Sciatic nerve (tissue), 2 donors: ENCODE results near the gene ZNF777. TPM values are rescaled to one million over a fixed set of nuclear protein-coding genes. Genes with fewer than 3 reads are reported as not detected.
"Not testable (repeated sequence)": the region's sequence is repeated elsewhere in the genome, so short reads cannot be mapped to it uniquely, and the experiment has no call there.

Experiments
- ATAC-seq: fragments of 200-7000 bp; cut with Tn5 transposase; one replicate; pipeline ENCODE4 v1.9.1; 2020; ENCODE audit warnings: mild to moderate bottlenecking, moderate library complexity
- DNase-seq: peaks from one replicate; pipeline ENCODE4 v3.0.0-alpha.2; 2020; ENCODE audit warnings: low spot score
- intact Hi-C: fragments of 100-400 bp; cut with DNase I; formaldehyde crosslinking; loops from one replicate; pipeline ENCODE4 v1.14.2; 2022
- total RNA-seq: library from RNA; stranded (reverse); fragmentation: NEBNext Ultra II Directional; extraction: Animal tissue kit (Norgen Biotek cat#: 25700); gene quantifications from one replicate; pipeline ENCODE4 v1.2.1, GENCODE V29; 2021
- donor health status: DM: no; HTN: no; CAD: no.
- donor health status: DM: no; HTN: no; CAD: no.

The ZNF777 gene
- total RNA-seq, 1 donor from 2014 or later: 10.3 TPM

GRCh38 chr7:149456506-149457421 is 4.1 kb downstream of the ZNF777 start:
- no peak for DNase-seq

GRCh38 chr7:149455175-149455950 is 5.5 kb downstream of the ZNF777 start:
- DNase-seq (no peak), ATAC-seq (no peak)
- intact Hi-C loops: no loop called here

More at GRCh38 chr7:149456506-149457421, 4.1 kb downstream of the ZNF777 start:
- no peak for ATAC-seq
- intact Hi-C loops: no loop called here

DNA sequence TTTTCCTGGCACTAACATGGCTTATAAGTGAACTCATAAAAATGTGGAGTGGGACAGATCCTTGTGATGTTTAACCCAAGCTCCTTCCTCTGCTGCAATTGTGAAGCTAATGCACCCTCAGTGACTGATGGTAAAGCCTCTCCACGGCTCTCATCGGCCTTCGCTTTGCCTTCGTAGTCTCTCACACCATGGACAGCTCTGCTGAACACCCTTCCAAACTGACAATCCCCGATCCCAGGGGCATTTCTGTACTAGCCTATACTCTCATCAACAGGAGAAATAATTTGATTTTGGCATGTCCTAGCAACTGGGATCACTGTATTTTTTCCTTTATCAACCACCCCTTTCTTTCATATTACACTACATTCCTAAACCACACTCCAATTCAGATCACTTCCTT is 6.1 kb downstream of the ZNF777 start:
- intact Hi-C loops: no loop called here
- no peak for ATAC-seq
- no peak for DNase-seq

GRCh38 chr7:149454006-149454405 is 6.9 kb downstream of the ZNF777 start:
- DNase-seq (no peak), ATAC-seq (no peak)
- intact Hi-C loops: no loop called here

DNA sequence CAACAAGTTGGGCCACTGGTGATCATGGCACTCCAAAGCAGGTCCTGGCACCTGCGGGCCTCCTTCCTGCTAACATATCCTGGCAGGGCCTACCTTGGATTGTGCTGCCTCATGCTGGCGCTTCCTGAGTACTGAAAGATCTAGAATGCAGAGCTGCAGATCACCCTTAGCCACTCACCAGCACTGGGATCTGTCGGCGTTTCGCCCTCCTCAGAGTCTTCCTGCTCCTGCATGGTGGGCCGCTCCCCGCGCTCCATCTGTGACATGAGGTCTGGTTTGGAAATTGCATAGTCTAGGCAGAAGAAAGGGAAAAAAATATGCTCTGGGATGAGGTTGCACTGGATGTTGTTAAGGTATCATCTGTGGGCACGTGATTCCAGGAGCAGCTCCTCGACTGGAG is 10.0 kb downstream of the ZNF777 start:
- DNase-seq (no peak), ATAC-seq (no peak)
- intact Hi-C loops: no loop called here

DNA sequence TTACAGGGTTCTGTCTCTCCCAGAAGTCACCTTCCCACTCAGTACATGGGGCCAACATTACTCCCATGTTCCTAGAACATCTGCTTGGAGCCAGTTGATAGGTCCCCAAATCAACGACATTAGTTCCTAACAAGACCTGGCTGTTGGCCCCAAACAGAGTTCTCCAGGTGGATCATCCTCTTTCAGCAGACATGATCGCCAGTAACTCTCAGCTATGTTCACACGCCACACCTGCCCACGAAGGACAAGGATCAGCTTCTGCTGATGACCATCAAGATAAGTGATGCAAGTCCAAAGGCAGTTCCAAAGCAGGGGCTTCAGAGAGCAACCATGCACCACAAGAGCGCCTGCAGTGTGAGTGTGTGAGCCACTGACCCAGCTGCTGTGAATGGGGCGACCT is 11.0 kb downstream of the ZNF777 start:
- DNase-seq: no peak
- intact Hi-C loops: no loop called here
- no peak for ATAC-seq

DNA sequence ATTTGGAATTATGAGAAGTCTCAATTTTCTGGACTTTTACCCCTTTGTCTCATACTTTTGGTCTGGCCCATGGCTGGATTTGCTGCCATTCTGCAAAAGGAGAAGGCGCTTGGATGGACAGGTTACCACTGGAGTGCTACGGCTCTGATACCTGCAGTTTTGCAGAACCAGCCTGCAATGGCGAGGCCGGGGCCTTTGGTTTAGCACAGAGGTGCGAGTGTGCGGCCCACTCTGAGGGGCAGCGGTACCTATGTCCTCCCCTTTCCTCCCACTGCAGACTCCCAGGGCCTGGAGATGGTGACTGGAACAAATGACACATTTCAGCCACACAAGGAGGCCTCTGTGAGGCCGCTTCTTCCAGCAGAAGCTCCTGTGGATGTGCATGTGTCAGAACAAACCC is 11.9 kb downstream of the ZNF777 start:
- intact Hi-C loops: no loop called here
- no peak for DNase-seq
- ATAC-seq: no peak

- ATAC-seq, DNase-seq, intact Hi-C loops: not testable (repeated sequence)
Observed at GRCh38 chr7:149446026-149446425, 14.8 kb downstream of the ZNF777 start.

DNA sequence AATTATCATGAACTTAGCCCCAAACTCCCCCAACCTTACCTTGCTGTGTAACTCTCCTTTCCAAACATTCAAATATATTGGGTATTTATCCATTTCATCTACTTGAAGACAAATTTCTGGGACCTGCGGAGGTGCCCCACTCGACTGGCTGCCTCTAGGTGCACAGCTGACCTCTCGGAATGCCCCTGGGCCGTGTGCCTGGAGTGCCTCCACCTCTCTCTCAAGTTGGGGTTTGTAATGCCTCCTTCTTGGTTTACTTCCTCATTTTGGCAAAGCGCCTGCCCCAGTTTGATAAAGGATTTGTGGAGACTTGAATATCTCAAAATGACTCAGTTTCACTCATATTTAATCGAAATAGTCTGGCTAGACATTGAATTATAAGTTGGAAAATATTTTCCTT is 16.6 kb downstream of the ZNF777 start:
- intact Hi-C loops: no loop called here
- no peak for DNase-seq
- no peak for ATAC-seq

DNA sequence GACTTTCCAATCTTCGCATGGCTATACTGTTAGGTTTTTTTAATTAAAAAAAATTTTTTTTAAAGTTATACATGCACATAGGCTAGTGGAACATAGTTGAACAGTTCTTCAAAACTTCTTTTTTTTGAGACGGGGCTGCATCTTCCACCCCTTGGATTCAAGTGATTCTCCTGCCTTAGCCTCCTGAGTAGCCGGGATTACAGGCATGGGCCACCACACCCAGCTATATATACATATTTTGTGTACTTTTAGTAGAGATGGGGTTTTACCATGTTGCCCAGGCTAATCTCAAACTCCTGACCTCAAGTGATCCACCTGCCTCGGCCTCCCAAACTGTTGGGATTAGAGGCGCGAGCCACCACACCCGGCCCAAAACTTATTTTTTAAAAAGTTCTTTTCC is 17.3 kb downstream of the ZNF777 start:
- DNase-seq (no peak), ATAC-seq (no peak)
- intact Hi-C loops: no loop called here

DNA sequence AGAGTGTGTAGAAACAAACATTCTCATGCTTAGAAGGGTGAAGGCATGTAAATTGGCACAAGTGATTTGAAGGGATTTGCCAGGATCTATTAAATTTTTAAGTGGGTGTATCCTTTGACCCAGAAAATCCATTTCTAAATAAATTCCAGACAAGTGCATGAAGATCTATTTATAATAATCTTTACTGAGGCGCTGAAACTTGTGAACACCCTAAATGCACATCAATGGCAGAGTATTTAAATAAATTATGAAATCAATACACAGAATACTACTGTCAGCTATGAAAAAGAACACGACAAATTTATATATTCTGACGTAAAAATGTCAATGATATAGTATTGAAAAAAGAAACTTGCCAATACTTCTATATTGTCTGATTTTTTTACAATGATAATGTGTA is 17.9 kb downstream of the ZNF777 start:
- DNase-seq: no peak
- ATAC-seq: no peak
- intact Hi-C loops: no loop called here

DNA sequence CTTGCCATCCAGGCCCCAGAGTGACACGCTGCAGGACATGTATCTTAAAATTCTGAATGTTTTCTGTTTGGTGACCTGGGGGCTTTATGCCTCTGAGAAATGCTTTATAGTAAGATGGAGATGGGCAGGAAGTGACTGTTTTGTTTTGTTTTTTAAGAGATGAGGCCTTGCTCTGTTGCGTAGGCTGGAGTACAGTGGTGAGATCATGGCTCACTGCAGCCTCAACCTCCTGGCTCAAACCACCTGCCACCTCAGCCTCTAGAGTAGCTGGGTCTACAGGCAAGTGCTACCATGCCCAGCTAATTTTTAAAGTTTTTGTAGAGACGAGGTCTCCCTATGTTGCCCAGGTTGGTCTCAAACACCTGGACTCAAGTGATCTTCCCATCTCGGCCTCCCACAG is 20.6 kb downstream of the ZNF777 start:
- intact Hi-C loops: no loop called here
- DNase-seq (no peak), ATAC-seq (no peak)

DNA sequence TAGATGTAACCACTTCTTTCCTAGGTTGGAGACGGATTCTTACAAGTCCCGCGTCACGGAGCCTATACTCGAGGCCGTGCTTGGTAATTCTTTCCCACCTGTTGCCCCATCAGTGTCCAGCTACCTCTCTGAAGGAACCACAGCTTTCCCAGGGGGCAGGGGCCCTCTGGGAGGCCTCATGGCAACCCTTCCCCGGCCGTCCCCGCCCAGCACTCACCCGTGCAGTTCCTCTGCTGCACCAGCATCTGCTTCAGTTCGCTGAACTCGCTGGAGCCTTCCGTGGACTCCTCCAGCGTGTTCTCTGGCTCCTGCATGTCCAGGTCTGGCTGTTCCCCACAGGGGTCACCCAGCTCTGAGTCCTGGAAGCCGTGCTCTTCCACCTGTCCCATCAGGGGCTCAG is 24.5 kb downstream of the ZNF777 start:
- DNase-seq: no peak
- intact Hi-C loops: no loop called here
- ATAC-seq: no peak

- DNase-seq (no peak), ATAC-seq (no peak)
- intact Hi-C loops: no loop called here
Observed at GRCh38 chr7:149433124-149433523, 27.7 kb downstream of the ZNF777 start.

GRCh38 chr7:149432121-149432691 is 28.7 kb downstream of the ZNF777 start:
- no peak for ATAC-seq
- intact Hi-C loops: no loop called here

DNA sequence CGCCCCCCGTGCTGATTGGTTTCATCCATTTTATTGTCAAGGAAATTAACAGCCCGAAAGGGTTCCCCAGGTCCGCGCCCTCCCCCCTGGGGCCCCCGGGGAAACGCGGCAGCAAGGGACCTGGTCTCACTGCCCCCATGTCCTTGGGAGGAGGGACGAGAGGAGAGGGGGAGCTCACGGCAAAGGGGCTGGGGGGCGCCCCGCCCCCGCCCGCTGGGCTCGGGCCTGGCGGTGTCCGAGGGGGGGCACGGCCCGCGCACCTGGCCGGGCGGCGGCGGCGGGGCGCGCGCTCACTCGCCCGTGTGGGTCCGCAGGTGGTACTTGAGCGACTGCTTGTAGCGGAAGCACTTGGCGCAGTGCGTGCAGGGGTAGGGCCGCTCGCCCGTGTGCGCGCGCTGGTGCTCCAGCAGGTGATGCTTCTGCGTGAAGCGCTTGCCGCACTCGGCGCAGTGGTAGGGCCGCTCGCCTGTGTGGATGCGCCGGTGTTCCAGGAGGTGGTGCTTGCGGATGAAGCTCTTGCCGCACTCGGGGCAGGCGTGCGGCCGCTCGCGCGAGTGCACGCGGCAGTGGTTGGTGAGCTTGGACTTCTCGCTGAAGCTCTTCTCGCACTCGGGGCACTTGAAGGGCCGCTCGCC is 29.3 kb downstream of the ZNF777 start:
- DNase-seq (no peak), ATAC-seq (no peak)
- intact Hi-C loops: no loop called here

More at GRCh38 chr7:149432121-149432691, 28.7 kb downstream of the ZNF777 start:
- no peak for DNase-seq

DNA sequence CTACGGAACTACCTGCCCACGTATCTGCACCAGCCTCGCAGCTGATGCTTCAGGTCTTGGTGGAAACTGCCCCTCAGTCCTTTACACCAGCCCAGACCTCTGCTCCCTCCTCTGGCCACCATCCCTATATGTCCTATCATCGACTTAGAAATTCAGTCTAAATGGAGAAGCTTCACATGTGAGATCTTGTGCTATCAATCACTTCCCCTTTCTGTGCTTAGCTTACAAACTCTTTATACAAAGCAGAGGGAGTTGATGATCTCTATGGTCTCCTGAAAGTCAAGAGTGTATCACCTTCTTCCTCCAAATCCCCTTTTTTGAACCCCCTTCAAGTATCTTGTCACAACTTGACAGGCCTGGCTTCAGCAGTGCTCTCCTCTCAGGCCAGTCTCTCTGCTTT is 30.7 kb downstream of the ZNF777 start:
- intact Hi-C loops: no loop called here
- DNase-seq (no peak), ATAC-seq (no peak)

GRCh38 chr7:149427893-149428292 is 33.0 kb downstream of the ZNF777 start:
- intact Hi-C loops: no loop called here

GRCh38 chr7:149427096-149427680 is 33.7 kb downstream of the ZNF777 start:
- intact Hi-C loops: no loop called here
- DNase-seq (no peak), ATAC-seq (no peak)

More at GRCh38 chr7:149427893-149428292, 33.0 kb downstream of the ZNF777 start:
- ATAC-seq (no peak), DNase-seq (no peak)
